ENCODE results near the gene ADAMTS2.

The ADAMTS2 gene

DNA sequence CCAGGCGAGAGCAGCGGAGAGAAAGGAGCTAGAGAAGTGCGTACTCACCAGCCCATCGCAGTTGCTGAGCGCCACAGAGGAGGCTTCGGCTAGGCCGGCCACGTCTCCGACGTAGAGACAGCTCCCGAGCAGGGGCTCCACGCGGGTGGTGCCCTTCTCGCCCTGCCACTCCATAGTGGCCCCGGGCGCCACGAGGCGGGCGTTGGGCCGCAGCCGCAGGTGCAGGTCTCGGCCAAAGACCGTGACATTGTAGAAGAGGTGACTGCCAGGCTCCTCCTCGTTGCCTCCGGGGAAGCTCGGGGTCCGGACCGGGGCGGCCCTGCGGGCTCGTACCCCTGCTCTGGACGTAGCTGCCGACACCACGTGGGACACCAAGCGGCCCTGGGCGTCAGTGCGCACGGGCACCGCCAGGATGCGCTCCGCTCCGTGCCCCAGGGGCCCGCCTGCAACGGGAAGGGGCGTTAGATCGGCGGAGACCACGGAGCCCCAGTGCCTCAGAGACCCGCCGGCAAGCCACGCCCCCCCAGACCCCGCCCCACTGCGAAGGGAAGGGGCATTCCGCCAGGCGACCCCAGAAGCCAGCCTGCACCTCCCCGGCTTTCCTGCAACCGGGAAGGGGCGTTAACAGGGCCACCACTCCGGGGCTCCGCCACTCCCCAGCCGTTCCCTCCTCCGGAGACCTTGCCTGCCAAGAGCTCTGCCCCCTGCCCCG is 1.4 kb downstream of the ADAMTS2 start:
- DNase-seq (ENCODE audit: low read depth), result no peak

DNA sequence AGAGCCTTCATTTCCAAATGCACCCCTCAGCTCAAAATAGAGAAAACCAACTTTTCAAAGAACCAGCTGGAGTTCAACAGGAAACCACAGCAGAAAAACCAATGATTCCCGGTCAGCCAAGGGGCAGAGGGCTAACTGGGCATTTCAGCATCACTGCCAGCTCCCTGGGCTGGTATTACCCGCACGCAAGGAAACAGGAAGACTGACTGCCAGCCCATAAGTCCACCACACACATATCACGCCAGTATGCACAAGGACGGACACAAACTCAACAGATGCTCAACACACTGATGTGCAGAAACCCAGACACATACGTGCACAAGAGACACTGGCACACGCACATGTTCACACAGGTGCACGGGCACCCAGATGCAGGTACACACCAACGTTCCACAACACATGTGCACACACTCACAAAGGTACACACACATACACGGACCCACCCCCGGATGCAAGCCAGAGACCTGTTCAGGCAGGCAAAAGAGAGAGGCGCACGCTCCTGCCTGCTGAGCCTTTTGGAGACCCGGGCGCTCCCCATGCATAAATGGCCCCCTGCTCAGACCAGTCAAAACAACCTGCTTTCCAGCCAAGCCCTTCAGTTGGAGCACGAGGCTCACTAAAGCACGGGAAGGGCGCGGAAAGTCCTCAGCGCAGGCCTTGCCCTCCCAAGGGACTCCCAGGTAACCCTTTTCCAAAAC is 2.1 kb downstream of the ADAMTS2 start:
- DNase-seq (ENCODE audit: low read depth), result no peak

DNA sequence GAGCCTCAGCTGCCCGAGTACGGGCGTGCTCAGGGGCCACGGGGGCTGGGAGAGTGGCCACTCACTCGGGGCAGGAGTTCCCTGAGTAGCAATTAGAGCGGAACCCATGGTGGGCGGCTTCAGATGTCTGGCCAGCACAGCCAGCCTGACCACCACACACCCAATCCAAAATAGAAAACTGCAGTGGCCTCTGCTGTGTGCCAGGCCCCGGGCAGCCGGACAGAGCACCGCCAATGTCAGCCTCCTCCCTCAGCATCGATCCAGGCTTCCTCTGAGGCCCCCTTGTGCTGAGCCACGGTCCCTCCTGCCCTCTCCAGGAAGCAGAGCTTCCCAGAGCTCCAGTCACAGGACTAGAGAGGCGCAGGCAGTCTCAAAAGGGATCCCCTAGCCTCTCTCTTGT is 2.7 kb downstream of the ADAMTS2 start:
- DNase-seq (ENCODE audit: low read depth), result no peak

DNA sequence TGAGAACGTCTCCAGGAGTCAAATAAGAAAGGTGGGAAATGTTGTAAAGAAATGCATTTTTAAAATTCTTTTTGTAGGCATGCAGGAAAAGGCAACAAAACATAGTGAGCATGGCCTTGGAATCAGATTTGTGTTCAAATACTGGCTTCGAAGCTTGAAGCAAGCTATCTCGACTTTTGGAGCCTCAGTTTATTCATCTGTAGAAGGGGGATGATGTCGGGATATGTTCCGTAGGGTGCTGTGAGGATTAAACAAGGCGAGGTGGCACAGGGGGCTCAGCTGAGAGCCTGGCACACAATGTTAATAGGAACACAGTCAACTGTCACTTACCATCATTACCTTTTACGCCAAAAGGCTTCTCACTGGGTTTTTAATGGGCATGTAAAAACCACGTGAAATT is 4.8 kb downstream of the ADAMTS2 start:
- DNase-seq (ENCODE audit: low read depth), result no peak

DNA sequence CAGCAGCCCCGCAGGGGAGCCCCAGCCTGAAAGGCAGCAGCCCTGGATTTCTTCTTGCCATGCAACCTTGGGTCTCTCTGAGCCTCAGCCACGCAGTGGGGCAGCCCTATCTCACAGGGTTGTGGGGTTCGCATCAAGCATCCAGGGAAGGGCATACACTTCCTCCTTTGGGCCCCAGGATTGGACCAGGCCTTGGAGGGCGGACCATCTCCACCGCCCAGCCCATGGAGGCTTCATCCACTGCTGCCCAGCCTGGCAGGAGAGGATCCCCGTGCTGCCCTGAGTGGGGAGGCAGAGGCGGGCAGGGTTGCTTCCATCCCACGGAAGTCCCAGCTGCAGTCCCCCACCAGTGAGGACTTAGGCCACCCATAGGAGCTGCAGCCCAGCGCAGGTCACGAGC is 5.3 kb downstream of the ADAMTS2 start:
- DNase-seq (ENCODE audit: low read depth), result no peak

DNA sequence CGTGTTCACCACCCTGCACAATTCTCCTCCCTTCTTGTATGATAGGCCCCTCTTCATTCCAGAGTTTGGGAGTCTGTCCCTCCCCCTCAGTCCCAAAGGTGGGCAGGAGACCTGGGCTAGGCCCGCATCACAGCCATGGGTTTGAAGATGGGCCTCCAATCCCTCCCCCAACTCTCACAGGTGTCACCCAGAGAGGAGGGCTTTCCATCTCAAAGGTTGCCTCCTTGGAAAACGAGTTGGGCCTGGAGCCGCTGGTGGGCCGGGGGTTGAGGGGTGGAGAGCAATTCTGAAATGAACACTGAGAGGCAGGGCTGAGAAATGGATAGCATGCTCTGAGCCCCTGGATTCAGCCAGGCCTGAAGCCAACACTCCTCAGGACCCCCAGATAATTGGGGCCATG is 6.2 kb downstream of the ADAMTS2 start:
- no peak for DNase-seq (ENCODE audit: low read depth)

DNA sequence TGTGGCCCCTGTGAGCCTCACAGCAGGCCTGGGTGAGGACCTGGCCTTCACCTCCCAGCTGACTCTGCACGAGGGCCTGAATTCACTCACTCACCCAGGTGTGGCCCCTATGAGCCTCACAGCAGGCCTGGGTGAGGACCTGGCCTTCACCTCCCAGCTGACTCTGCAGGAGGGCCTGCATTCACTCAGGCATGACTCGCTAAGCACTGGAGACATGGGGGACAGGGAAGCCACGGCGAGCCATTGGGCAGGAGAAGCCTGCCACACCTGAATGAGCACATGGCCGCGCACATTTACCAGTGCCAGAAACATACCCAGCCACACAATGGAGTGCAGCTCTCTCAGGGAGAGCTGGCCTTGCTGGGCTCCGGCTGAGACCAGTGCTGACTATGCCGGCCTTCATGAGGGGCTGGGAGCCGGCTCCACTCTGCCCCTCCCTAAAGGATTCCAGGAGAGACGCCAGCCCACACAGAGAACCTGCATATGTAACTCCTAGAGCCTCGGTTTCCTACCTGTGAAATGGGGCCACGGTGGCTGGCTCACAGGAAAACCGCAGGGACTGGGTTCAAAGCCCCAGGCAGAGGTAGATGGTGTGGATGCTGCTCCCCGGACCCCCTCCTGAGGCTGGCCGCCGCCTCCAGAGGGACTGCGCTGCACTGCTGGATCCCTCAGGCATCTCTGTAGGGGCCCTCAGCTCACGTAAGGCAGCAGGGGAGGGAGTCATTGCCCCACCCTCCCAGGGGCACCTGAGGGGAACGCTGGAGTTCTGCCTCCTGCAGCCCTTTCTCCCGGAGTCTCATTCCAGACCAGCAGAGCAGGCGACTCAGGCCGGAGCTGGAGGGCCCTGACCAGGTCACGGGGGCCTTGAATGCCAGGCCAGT is 7.2 kb downstream of the ADAMTS2 start:
- no peak for DNase-seq (ENCODE audit: low read depth)

DNA sequence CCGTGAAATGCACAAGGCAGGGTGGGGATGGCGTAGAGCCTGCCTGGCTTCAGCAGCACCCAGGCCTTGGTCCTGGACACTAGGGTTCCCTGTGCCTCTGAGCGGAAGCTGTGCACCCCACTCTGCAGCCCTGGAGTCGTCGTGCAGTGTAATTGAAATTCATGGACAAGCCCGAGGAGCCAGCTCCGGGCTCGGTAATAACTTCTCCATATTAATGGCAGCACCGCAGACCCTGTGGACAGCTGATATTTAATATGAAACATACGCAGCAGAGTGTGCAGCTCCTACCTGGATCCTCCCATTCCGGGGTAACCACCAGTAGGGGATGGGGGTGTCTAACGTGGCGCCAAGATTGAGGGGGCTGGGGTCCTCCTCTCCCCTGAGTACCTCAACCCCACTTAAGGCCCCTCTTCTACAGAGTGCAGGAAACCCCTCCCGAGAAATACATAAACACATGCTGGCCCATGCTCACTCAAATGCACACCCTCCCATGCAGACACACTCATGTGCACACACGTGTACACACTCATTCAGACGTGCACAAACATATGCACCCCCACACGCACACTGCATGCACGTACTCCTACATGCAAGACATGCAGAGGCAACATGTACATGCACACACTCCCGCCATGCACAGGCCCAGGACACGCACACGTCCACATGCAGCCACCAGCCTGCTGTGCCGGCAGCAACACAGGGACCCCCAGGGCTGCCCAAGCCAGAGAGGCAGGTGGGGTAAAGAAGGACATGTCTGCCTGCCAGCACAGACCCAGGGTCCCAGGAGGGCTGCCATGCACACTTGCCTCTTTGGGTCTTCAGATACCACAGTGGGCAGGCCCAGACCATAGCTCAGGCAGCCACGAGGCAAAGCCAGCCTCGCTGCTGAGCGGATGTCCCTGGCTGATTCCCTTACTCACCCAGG is 8.1 kb downstream of the ADAMTS2 start:
- no peak for DNase-seq (ENCODE audit: low read depth)

DNA sequence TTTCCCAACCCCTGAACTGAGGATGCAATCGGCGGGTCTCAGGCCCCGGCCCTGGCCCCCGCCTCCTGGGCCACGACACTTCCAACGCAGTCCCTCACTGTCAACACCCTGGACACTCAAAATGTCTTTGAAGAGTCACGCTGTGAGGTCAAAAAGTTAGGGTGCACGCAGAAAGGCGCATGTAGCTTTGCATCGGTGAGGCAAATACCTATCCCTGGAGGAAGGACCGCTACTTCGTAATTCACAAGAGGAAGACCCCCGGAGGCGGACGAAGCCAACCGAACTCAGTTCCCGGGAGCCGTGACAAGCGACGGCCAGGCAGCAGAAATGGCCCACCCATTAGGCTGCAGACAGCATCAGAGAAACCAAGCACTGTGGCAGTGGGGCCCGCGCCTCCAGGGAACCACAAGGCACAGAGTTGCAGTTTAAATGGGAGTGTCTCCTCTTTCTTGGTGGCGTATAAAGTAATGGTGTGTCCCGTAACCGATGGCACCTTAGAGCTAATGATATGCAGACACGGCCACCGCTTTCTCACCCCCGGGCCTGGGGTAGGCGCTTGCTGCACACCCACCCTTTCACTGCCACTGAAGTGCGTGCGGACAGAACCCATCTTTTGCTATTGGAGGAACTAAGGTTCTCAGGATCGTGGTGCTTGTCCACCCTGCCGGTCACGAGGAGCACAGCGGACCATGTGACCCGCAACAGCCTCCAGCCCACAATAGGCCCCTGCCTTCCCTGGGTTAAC is 9.0 kb downstream of the ADAMTS2 start:
- no peak for DNase-seq (ENCODE audit: low read depth)

DNA sequence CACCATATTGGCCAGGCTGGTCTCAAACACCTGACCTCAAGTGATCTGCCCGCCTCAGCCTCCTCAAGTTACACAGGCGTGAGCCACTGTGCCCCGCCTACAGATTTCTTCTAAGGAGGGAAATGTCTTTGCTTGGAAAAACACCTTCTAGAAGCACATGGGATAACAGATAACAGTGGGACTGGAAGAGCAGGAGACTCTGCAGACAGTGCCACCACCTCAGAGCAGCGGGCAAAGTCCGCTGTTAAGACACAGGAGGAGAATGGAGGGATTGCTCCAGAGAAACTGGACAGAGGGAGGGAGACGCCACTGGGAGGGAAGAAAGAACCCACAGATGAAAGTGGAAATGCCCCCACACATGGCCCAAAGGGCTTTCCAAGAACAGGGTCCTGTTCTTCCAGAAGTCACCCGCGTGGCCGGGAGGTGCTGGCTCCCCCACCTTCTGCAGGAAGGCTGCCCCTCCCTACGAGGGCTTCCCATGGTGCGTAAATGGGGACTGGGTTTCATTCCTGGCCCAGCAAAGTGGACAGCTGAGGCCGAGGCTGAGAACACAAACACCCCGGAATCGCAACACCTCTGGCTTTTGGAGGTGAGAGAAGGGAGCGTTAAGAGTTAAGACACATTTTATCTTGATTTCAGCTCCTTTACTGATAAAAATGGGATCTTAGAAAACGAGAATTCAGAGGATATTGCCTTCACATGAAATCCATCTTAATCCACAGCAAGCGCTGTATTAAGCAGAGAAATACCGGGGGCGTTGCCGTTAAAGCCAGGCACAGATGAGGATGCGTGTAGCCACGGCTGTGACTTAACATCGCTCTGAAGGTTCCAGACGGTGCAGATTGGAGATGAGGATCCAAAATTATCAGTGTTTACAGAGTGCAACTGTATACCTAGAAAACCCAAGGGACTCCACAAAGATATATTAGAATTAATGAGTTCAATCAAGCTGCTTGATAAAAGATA is 11.2 kb downstream of the ADAMTS2 start:
- no peak for DNase-seq (ENCODE audit: low read depth)

DNA sequence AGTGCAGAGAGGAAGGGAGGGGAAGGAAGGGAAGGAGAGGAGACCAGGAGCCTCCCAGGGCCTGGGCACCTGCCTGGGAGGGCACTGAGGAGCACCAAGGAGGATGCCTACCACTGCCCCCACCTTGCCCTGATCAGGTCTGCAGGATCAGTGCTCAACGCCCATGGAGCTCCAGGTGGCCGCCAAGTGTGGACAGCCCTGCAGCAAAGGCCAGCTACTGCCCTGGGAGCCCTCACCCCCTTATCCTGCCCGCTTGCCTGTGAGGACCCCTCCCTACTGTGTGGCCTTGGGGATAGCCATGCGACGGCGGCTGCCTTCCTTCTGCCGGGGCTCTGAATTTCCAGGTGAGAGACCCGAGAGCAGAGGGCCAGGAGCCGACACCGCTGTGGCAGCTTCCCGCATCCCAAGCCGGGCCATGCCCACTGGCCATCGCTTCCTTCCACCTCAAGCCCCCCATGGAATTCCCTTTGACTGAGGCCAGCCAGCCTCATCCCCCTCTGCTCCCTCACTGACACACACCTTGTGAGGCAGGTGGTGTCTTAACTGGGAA is 12.4 kb downstream of the ADAMTS2 start:
- DNase-seq (ENCODE audit: low read depth), result no peak

DNA sequence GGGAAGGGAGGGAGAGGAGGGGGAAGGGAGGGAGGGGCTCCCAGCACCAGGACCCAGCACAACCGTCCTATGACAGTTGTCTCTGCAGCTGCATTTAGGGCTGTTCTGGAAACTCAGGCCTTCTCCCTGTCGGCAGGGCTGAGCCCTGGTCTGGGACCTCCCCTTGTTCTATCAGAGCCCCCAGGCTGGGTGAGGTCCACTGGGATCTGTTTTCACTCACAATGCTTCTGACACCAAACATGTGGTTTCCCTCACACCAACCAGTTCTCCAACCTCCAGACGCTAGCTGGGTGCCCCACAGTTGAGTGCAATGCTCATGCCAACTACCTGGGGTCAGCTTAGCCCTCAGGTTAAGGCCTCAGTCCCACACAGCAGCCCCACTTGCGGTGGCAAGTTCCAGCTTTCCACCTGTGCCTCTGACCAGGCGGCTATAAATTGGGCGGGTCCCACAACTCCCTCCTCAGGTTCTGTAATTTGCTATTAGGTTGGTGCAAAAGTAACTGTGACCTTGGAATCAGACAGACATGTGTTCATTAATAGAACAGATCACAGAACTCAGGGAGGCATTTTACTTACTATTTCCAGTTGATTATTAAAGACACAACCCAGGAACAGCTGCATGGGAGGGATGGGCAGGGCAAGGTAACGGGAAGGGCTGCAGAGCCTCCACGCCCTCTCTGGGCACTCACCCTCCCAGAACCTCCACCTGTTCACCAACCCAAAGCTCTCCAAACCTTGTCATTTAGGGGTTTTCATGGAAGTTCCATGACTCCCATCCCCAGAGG is 13.5 kb downstream of the ADAMTS2 start:
- DNase-seq (ENCODE audit: low read depth), result no peak

DNA sequence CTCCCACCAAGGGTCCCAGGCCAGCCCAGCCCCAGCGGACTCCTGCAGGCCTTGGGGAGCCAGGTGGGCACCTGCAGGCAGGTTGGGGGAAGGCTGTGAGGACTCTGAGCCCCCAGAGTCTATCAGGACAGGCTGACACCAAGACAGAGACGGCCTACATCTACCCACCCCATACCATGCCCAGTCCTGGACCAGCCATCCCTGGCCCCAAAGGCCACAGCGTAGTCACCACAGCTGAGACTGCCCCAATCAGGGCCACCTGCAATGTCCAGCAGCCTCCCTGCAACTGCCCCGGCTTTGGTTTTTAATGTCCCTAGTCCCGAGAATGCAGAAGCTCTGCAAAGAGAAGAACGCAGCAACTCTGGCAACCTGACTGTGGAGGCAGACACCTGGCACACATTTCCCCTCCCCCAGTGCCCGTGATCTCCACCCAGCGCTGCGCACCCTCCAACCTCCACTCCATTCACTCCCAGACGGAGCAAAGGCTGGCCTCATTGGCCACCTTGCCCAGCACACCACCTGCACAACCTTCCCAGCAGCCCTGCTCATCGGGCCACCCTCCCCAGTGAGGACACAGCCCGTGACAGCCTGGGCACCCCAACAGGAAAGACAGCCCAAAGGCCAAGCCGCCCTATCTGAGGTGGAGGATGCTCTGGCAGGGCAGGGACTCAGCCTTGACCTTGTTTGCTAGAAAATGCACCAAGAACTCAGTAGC is 14.9 kb downstream of the ADAMTS2 start:
- DNase-seq (ENCODE audit: low read depth), result no peak

DNA sequence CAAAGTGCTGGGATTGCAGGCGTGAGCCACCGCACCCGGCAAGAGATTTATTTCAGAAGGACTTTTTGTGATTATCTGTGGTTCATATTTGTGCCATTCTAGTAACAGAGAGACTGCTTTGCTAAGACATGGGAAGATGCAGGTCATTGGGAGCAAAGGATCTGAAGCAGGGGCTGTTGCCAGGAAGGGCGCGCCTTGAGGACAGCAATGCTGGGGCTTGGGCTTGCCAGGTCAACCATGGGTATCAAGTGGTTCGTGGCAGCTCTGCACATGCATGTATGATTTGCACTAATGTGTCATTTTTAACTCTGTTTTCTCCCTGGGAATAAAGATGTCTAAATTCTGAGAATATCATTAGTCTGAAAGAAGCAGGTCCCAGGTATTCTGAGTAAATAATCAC is 17.0 kb downstream of the ADAMTS2 start:
- DNase-seq (ENCODE audit: low read depth), result no peak

DNA sequence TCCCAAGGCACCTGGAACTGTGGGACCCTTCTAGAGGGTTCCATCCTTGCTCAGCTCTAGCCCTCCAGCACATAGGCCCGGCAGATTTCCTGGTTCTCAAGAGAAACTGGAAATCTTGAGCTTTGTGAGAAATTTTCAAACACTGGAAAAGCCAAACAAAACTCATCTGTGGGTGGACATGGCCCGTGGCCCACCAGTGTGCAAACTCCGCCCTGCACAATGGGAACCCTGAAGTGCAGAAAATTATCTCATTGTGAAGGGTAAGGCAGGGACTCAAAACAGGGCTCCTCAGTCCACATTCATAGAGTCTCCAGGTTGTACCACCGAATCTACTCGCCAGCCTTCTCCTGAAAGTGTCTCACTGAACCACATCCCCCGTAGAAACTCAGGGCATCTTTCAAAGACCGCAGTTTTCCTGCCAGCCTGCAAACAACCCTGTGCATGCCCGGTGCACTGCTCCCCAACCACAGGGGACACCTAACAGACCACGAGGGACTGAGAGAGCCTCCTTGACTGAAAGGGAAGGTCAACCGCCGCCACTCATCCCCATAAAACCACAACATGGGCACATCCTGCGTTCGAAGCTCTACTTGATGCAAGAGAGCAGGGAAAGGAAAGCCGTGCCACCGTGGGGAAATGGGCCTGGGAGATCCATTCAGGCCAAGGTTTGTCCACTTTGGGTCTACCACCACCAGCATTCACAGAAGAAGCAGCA is 18.1 kb downstream of the ADAMTS2 start:
- DNase-seq (ENCODE audit: low read depth), result no peak

DNA sequence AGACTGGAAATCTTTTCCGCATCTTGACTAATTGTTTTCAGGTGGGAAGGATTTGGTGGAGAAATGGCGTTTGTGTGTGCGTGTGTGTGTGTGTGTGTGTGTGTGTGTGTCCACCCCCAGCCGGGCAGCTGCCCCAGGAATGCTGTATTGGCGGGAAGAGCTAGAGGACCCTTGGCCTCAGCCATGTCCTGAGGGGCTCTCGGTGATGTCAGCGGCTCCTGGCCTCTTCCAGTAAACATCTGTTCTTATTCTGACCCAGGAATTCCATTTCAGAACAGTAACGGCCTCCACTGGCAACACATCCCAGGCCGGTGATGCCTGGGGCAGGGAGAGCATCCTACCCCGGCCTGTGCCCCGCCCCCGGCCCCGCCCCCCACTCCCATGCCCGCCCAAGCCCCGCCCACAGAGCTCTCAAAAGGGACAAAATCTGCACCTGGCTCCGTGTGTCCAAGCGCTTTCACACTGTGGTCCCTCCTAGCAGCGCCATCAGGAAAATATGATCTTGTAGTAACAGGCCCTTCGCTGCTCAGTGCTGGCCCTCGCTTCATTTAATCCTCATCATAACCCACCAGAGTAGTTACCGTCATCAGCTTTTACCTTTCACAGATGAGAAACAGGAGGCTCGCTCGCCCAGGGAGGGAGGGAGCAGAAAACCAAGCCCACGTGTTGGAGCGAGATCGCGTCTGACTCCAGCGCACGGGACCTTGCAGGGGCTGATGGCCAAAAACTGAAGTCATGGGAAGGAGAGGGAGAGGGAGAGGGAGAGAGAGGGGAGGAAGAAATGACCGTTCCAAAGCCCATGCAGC is 18.9 kb downstream of the ADAMTS2 start:
- no peak for DNase-seq (ENCODE audit: low read depth)

All from stimulated activated CD8-positive, alpha-beta memory T cell treated with anti-CD3 and anti-CD28 coated beads, Interleukin-15, amount 100 ng/mL, for 24 hours (primary cell).